ENCODE measurements around the gene RTRAF. TPM values are rescaled to one million over a fixed set of nuclear protein-coding genes. Genes with fewer than 3 reads are reported as not detected.

RTRAF gene
- total RNA-seq, 3 donors from 2014 or later (not counting 1 experiment from before 2014, with no cell fraction given), result 84.3 to 96.5 (median 92.7) TPM

GRCh38 chr14:52008136-52008535 is 18.8 kb downstream of the RTRAF start:
- Mint-ChIP-seq H3K4me3 (no peak overlapping the region), H3K27me3 (ENCODE audit: low read depth in 2 of 2) (no peaks in the 10 kb centered on the region), H3K9me3 (no peaks in the 10 kb centered on the region), H3K27ac (no peak overlapping the region), H3K4me1 (peaks cover 4% of the 10 kb centered on the region in 2 donors), H3K36me3 (peaks cover 18% of the 10 kb centered on the region)
- H3K4me3 ChIP-seq (ENCODE audit: low read length), result no peak overlapping the region
- ATAC-seq, result no peak
- 99% methylated on average over 4 of the region's 4 CpGs for WGBS (ENCODE audit: insufficient coverage)
- no peaks in the 10 kb centered on the region for H3K27me3 ChIP-seq (ENCODE audit: control insufficient read depth, insufficient read depth, low read length)
- no peak for TF ChIP-seq CTCF (IDR thresholded peaks at IDR 0.05)
- no peaks in the 10 kb centered on the region for H3K9me3 ChIP-seq (ENCODE audit: control insufficient read depth, insufficient read depth, low read length)
- peaks cover 83% of the 10 kb centered on the region for H3K36me3 ChIP-seq (ENCODE audit: control insufficient read depth, insufficient read depth, low read length)
- no peak overlapping the region for H3K27ac ChIP-seq (ENCODE audit: low read length)
- DNase-seq, result no peak
- intact Hi-C loops (cut with micrococcal nuclease), result no loop called here
- H3K4me1 ChIP-seq (ENCODE audit: control insufficient read depth, insufficient read depth, low read length), result no peaks in the 10 kb centered on the region

GRCh38 chr14:52010173-52010693 is 20.9 kb downstream of the RTRAF start:
- Mint-ChIP-seq H3K36me3 (peaks cover 10% of the 10 kb centered on the region), H3K4me1 (peaks cover 4% of the 10 kb centered on the region in 2 donors), H3K27ac (no peak overlapping the region), H3K27me3 (ENCODE audit: low read depth in 2 of 2) (no peaks in the 10 kb centered on the region), H3K4me3 (no peak overlapping the region), H3K9me3 (no peaks in the 10 kb centered on the region)
- H3K36me3 ChIP-seq (ENCODE audit: control insufficient read depth, insufficient read depth, low read length), result peaks cover 62% of the 10 kb centered on the region
- TF ChIP-seq CTCF (IDR thresholded peaks at IDR 0.05), result no peak
- H3K4me1 ChIP-seq (ENCODE audit: control insufficient read depth, insufficient read depth, low read length), result no peaks in the 10 kb centered on the region
- H3K4me3 ChIP-seq (ENCODE audit: low read length), result no peak overlapping the region
- 100% methylated on average over 3 of the region's 3 CpGs for WGBS (ENCODE audit: insufficient coverage)
- intact Hi-C loops (cut with micrococcal nuclease), result no loop called here
- no peak for DNase-seq
- no peak overlapping the region for H3K27ac ChIP-seq (ENCODE audit: low read length)
- no peaks in the 10 kb centered on the region for H3K27me3 ChIP-seq (ENCODE audit: control insufficient read depth, insufficient read depth, low read length)
- no peak for ATAC-seq
- H3K9me3 ChIP-seq (ENCODE audit: control insufficient read depth, insufficient read depth, low read length), result no peaks in the 10 kb centered on the region

GRCh38 chr14:52011523-52011922 is 22.2 kb downstream of the RTRAF start:
- H3K36me3 Mint-ChIP-seq, result peaks cover 10% of the 10 kb centered on the region
- Histone ChIP-seq H3K4me3 (ENCODE audit: low read length) (no peak overlapping the region), H3K9me3 (ENCODE audit: control insufficient read depth, insufficient read depth, low read length) (no peaks in the 10 kb centered on the region), H3K36me3 (ENCODE audit: control insufficient read depth, insufficient read depth, low read length) (peaks cover 49% of the 10 kb centered on the region), H3K27me3 (ENCODE audit: control insufficient read depth, insufficient read depth, low read length) (no peaks in the 10 kb centered on the region), H3K4me1 (ENCODE audit: control insufficient read depth, insufficient read depth, low read length) (no peaks in the 10 kb centered on the region), H3K27ac (ENCODE audit: low read length) (no peak overlapping the region)
- no peak overlapping the region for H3K4me3 Mint-ChIP-seq
- H3K4me1 Mint-ChIP-seq, result peaks cover 0 to 1% of the 10 kb centered on the region in 2 donors
- WGBS (ENCODE audit: insufficient coverage), result 97% methylated on average over 9 of the region's 9 CpGs
- no peak for TF ChIP-seq CTCF (IDR thresholded peaks at IDR 0.05)
- DNase-seq (no peak), ATAC-seq (no peak)
- H3K27ac Mint-ChIP-seq, result no peak overlapping the region
- H3K27me3 Mint-ChIP-seq (ENCODE audit: low read depth in 2 of 2), result peaks cover under 1 to 3% of the 10 kb centered on the region in 2 donors
- intact Hi-C loops (cut with micrococcal nuclease), result no loop called here
- no peaks in the 10 kb centered on the region for H3K9me3 Mint-ChIP-seq

- peaks cover 8 to 11% of the 10 kb centered on the region in 2 donors for H3K27me3 Mint-ChIP-seq (ENCODE audit: low read depth in 2 of 2)
- no peaks in the 10 kb centered on the region for H3K9me3 Mint-ChIP-seq
- H3K27ac Mint-ChIP-seq, result no peak overlapping the region
- Histone ChIP-seq H3K27me3 (ENCODE audit: control insufficient read depth, insufficient read depth, low read length) (no peaks in the 10 kb centered on the region), H3K4me1 (ENCODE audit: control insufficient read depth, insufficient read depth, low read length) (no peaks in the 10 kb centered on the region), H3K27ac (ENCODE audit: low read length) (no peak overlapping the region), H3K9me3 (ENCODE audit: control insufficient read depth, insufficient read depth, low read length) (no peaks in the 10 kb centered on the region), H3K4me3 (ENCODE audit: low read length) (no peak overlapping the region), H3K36me3 (ENCODE audit: control insufficient read depth, insufficient read depth, low read length) (peaks cover 38% of the 10 kb centered on the region)
- ATAC-seq (no peak), DNase-seq (no peak)
- H3K4me1 Mint-ChIP-seq, result no peaks in the 10 kb centered on the region
- intact Hi-C loops (cut with micrococcal nuclease), result no loop called here
- no peak overlapping the region for H3K4me3 Mint-ChIP-seq
- TF ChIP-seq CTCF (IDR thresholded peaks at IDR 0.05), result no peak
- whole genome bisulfite sequencing (ENCODE audit: insufficient coverage), result 92% methylated on average over 4 of the region's 4 CpGs
- H3K36me3 Mint-ChIP-seq, result peaks cover 10% of the 10 kb centered on the region
These were observed 23.3 kb downstream of the RTRAF start for GRCh38 chr14:52012635-52013034.

All from natural killer cell (primary cell).